ENCODE results near the gene TENM4. TPM values are rescaled to one million over a fixed set of nuclear protein-coding genes. Genes with fewer than 3 reads are reported as not detected.

The TENM4 gene
- total and polyA plus RNA-seq, 2 of the 13 experiments (the other 11 are each of a cell fraction or from before 2014, with no cell fraction given), result not detected

DNA sequence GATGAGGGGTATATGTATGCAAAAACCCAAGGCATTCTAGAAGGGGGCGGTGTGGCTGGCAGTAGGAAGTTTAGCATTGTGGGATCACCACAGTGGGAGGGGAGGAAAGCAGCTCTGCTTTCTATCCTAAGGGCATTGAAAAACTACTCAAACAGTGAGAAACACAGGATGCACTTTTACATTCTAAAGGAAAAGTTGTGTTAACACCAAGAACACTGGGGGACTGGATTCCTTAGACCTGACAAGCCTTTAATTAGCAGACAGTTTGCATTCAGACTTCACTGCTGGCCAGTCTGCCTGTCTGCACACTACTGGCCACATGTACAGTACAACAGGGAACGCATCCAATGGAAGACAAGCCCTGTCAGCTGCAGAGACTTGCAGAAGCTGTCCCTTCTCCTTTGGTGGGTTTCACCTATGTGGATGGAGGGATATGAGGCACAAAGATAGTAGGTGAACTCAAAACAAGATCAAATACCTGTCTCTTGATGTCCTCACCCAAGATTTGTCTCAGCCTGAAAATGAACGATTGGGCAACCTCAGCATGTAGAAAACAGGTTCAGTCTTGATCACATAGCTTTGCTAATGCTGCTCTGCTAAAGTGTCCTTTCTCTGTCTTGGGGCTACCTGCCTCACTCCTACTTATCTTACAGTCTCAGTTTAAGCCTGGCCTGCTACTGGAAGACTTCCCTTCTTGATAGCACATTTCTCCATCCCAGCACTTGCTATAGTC, 64.8 kb downstream of the TENM4 start (continued):
- TF ChIP-seq, protein P1, sequence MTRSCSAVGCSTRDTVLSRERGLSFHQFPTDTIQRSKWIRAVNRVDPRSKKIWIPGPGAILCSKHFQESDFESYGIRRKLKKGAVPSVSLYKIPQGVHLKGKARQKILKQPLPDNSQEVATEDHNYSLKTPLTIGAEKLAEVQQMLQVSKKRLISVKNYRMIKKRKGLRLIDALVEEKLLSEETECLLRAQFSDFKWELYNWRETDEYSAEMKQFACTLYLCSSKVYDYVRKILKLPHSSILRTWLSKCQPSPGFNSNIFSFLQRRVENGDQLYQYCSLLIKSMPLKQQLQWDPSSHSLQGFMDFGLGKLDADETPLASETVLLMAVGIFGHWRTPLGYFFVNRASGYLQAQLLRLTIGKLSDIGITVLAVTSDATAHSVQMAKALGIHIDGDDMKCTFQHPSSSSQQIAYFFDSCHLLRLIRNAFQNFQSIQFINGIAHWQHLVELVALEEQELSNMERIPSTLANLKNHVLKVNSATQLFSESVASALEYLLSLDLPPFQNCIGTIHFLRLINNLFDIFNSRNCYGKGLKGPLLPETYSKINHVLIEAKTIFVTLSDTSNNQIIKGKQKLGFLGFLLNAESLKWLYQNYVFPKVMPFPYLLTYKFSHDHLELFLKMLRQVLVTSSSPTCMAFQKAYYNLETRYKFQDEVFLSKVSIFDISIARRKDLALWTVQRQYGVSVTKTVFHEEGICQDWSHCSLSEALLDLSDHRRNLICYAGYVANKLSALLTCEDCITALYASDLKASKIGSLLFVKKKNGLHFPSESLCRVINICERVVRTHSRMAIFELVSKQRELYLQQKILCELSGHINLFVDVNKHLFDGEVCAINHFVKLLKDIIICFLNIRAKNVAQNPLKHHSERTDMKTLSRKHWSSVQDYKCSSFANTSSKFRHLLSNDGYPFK (CRISPR knock-in tag; IDR thresholded peaks at IDR 0.05; ENCODE audit: borderline replicate concordance), result no peak
- TF ChIP-seq GATA4 (IDR thresholded peaks at IDR 0.05; ENCODE audit: borderline replicate concordance, low read depth) (no peak), ATF7-NPFF (CRISPR knock-in tag; IDR thresholded peaks at IDR 0.05; ENCODE audit: low read depth) (no peak)

DNA sequence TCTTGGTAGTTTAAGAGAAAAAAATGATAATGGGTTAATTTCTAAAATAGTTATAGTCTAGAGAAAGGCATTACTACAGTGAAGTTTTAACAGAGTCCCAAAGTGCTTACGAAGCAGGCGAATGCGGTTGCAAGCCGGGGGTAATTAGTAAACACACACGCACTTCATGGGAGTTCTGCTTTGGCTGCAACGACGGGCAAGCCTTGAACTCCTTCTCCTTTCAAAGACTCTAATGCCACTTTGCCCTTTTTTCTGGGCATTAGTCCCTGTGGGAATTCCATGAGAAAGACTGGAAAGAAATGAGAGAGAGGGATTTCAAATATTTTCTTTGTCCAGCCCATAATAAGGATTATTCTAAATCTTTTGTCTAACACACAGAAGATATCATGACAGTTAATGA, 66.1 kb downstream of the TENM4 start:
- Histone ChIP-seq H3K4me2 (ENCODE audit: low read depth, low read length) (no peak overlapping the region), H2AFZ (ENCODE audit: low read length) (no peak overlapping the region), H3K4me1 (ENCODE audit: insufficient read depth, low read length) (no peaks in the 10 kb centered on the region), H4K20me1 (ENCODE audit: insufficient read depth, low read length) (no peaks in the 10 kb centered on the region), H3K27ac (ENCODE audit: extremely low read length, insufficient read depth, low read length) (no peak overlapping the region), H3K36me3 (replicated peaks in 1 of 2; ENCODE audit: control insufficient read depth in 1 of 2, insufficient read depth in 2 of 2, low read length in 2 of 2) (no peaks in the 10 kb centered on the region), H3K4me3 (replicated peaks in 1 of 3; ENCODE audit: insufficient read depth in 1 of 3, low read depth in 2 of 3, low read length in 3 of 3) (no peak overlapping the region), H3K27me3 (ENCODE audit: control insufficient read depth in 1 of 2, insufficient read depth in 2 of 2, low read length in 2 of 2) (no peaks in the 10 kb centered on the region), H3K79me2 (ENCODE audit: insufficient read depth, low read length) (no peaks in the 10 kb centered on the region), H3K9ac (ENCODE audit: insufficient read depth, low read depth, low read length) (no peak overlapping the region), H3K9me3 (ENCODE audit: low read length) (no peaks in the 10 kb centered on the region)
- intact Hi-C loops (cut with micrococcal nuclease; ENCODE audit: unreplicated experiment) (no loop called here), in situ Hi-C loops (cut with HindIII; ENCODE audit: extremely low pct_ligation_motif_present, low pct_unique_long_range_greater_than_20kb) (no loop called here)
- TF ChIP-seq, protein P2, sequence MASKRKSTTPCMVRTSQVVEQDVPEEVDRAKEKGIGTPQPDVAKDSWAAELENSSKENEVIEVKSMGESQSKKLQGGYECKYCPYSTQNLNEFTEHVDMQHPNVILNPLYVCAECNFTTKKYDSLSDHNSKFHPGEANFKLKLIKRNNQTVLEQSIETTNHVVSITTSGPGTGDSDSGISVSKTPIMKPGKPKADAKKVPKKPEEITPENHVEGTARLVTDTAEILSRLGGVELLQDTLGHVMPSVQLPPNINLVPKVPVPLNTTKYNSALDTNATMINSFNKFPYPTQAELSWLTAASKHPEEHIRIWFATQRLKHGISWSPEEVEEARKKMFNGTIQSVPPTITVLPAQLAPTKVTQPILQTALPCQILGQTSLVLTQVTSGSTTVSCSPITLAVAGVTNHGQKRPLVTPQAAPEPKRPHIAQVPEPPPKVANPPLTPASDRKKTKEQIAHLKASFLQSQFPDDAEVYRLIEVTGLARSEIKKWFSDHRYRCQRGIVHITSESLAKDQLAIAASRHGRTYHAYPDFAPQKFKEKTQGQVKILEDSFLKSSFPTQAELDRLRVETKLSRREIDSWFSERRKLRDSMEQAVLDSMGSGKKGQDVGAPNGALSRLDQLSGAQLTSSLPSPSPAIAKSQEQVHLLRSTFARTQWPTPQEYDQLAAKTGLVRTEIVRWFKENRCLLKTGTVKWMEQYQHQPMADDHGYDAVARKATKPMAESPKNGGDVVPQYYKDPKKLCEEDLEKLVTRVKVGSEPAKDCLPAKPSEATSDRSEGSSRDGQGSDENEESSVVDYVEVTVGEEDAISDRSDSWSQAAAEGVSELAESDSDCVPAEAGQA (IDR thresholded peaks at IDR 0.05; ENCODE audit: low read depth), result no peak
- TF ChIP-seq, protein P2 (CRISPR knock-in tag; IDR thresholded peaks at IDR 0.05; ENCODE audit: borderline replicate concordance), result no peak
- no peak for TF ChIP-seq SMAD1 (CRISPR knock-in tag; IDR thresholded peaks at IDR 0.05; ENCODE audit: borderline replicate concordance, low read depth)
- TF ChIP-seq, protein P3, sequence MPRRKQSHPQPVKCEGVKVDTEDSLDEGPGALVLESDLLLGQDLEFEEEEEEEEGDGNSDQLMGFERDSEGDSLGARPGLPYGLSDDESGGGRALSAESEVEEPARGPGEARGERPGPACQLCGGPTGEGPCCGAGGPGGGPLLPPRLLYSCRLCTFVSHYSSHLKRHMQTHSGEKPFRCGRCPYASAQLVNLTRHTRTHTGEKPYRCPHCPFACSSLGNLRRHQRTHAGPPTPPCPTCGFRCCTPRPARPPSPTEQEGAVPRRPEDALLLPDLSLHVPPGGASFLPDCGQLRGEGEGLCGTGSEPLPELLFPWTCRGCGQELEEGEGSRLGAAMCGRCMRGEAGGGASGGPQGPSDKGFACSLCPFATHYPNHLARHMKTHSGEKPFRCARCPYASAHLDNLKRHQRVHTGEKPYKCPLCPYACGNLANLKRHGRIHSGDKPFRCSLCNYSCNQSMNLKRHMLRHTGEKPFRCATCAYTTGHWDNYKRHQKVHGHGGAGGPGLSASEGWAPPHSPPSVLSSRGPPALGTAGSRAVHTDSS (CRISPR knock-in tag; conservative IDR thresholded peaks at IDR 0.05), result no peak
- 33% methylated on average over 7 of the region's 7 CpGs for WGBS (ENCODE audit: low lambda C conversion rate)
- no peak for ATAC-seq
- ChIA-PET CTCF (ENCODE audit: low intra/inter-chr PET ratio, low total read pairs) (no interaction called here), POLR2A (no interaction called here)
- no peak for DNase-seq (ENCODE audit: low spot score)
- no TSS peak for BruUV-seq (replicated peaks)
- no peak for FAIRE-seq

Measured in HepG2 (cell line).